ENCODE results near the gene VSTM4. TPM values are rescaled to one million over a fixed set of nuclear protein-coding genes. Genes with fewer than 3 reads are reported as not detected.

Gene VSTM4
- total RNA-seq, 1 experiment from 2014 or later: not detected

DNA sequence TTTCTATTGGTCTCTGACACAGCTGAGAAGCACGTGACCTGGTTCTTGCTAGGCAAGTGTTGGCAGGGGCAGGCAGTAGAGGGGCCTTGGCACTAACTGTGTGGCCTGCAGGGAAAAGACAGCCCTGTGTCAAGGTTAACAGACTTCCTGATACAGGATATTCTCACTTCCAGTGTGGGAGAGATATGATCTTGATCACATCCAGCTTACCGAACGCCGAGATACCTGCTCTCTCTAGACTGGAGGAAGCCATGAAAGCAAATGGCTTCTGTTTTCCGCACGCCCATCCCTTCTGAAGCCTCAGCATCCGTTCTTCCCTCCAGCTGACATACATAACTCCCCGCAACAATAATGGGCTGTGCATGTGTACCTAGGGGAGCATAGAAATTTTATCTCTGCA lies 79.4 kb downstream of the VSTM4 start:
- Histone ChIP-seq H4K20me1 (ENCODE audit: insufficient read depth) (no peaks in the 10 kb centered on the region), H3K4me1 (replicated peaks; ENCODE audit: insufficient read depth) (no peaks in the 10 kb centered on the region), H3K9me3 (ENCODE audit: insufficient read depth, low read depth) (no peaks in the 10 kb centered on the region), H3K27me3 (ENCODE audit: insufficient read depth, low read depth) (peaks cover 9% of the 10 kb centered on the region), H3K4me3 (no peak overlapping the region), H3K27ac (no peak overlapping the region), H3K4me2 (no peak overlapping the region), H3K9me2 (ENCODE audit: insufficient read depth) (no peaks in the 10 kb centered on the region), H3F3A (ENCODE audit: insufficient read depth, low read depth) (no peaks in the 10 kb centered on the region), H3K79me2 (ENCODE audit: low read depth) (no peaks in the 10 kb centered on the region), H3K36me3 (ENCODE audit: low read depth) (no peaks in the 10 kb centered on the region), H2AFZ (no peak overlapping the region)
- ChIA-PET CTCF (interaction anchor here (0.6 kb wide), 1 partner anchor 1384 kb away, joined by 5 read pairs; no protein-coding TSS in a partner anchor), POLR2A (ENCODE audit: unreplicated experiment) (no interaction called here)
- BruUV-seq (replicated peaks): no TSS peak
- TF ChIP-seq, protein P1, sequence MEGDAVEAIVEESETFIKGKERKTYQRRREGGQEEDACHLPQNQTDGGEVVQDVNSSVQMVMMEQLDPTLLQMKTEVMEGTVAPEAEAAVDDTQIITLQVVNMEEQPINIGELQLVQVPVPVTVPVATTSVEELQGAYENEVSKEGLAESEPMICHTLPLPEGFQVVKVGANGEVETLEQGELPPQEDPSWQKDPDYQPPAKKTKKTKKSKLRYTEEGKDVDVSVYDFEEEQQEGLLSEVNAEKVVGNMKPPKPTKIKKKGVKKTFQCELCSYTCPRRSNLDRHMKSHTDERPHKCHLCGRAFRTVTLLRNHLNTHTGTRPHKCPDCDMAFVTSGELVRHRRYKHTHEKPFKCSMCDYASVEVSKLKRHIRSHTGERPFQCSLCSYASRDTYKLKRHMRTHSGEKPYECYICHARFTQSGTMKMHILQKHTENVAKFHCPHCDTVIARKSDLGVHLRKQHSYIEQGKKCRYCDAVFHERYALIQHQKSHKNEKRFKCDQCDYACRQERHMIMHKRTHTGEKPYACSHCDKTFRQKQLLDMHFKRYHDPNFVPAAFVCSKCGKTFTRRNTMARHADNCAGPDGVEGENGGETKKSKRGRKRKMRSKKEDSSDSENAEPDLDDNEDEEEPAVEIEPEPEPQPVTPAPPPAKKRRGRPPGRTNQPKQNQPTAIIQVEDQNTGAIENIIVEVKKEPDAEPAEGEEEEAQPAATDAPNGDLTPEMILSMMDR (conservative IDR thresholded peaks at IDR 0.05): no peak
- no peak for TF ChIP-seq EZH2 (IDR thresholded peaks at IDR 0.05; ENCODE audit: low read depth)
- intact Hi-C loops (cut with micrococcal nuclease; ENCODE audit: unreplicated experiment): no loop called here
- no peak for DNase-seq

DNA sequence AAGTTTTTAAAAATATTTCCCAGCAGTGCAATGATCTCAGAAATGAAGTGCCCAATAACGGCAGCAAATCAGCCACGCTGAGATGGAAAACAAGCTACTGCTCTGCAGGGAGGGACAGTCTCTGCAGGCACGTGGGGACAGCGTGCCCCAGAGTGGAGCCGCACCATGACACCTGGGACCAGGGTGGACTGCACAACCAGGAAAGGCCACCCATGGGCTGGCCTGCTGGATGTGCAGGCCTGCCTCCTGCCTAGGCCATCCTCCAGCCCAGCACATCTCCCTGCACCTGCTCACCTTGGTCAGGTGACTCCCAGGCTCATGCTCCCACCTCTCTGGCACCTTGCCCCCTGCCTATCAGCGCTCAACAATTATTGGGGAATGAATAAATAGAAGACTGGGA lies 80.4 kb downstream of the VSTM4 start:
- no peak for DNase-seq
- H3K4me1 ChIP-seq (replicated peaks; ENCODE audit: insufficient read depth): no peaks in the 10 kb centered on the region
- no peaks in the 10 kb centered on the region for H3K79me2 ChIP-seq (ENCODE audit: low read depth)
- ChIA-PET CTCF (no interaction called here), POLR2A (ENCODE audit: unreplicated experiment) (no interaction called here)
- intact Hi-C loops (cut with micrococcal nuclease; ENCODE audit: unreplicated experiment): no loop called here
- H4K20me1 ChIP-seq (ENCODE audit: insufficient read depth): no peaks in the 10 kb centered on the region
- no peaks in the 10 kb centered on the region for H3K36me3 ChIP-seq (ENCODE audit: low read depth)
- TF ChIP-seq EZH2 (IDR thresholded peaks at IDR 0.05; ENCODE audit: low read depth): no peak
- TF ChIP-seq, protein P1 (conservative IDR thresholded peaks at IDR 0.05): no peak
- no peak overlapping the region for H3K4me2 ChIP-seq
- peaks cover 10% of the 10 kb centered on the region for H3K27me3 ChIP-seq (ENCODE audit: insufficient read depth, low read depth)
- H2AFZ ChIP-seq: no peak overlapping the region
- no TSS peak for BruUV-seq (replicated peaks)
- no peaks in the 10 kb centered on the region for H3K9me3 ChIP-seq (ENCODE audit: insufficient read depth, low read depth)
- H3K9me2 ChIP-seq (ENCODE audit: insufficient read depth): no peaks in the 10 kb centered on the region
- no peak overlapping the region for H3K4me3 ChIP-seq
- H3F3A ChIP-seq (ENCODE audit: insufficient read depth, low read depth): no peaks in the 10 kb centered on the region
- no peak overlapping the region for H3K27ac ChIP-seq

DNA sequence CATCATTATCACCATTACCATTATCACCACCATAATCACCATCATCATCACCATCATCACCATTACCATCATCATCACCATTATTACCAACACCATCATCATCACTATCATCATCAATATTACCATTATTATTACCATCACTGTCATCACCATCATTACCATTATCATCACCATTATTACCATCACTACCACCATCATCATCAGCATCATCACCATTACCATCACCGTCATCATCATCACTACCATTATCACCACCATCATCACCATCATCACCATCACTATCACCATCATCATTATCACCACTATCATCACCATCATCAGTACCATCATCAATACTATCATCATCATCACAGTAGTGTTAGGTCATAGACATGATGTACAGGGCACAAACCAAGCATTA lies 81.4 kb downstream of the VSTM4 start:
- H3F3A ChIP-seq (ENCODE audit: insufficient read depth, low read depth): no peaks in the 10 kb centered on the region
- H3K27ac ChIP-seq: no peak overlapping the region
- no peaks in the 10 kb centered on the region for H3K9me2 ChIP-seq (ENCODE audit: insufficient read depth)
- no TSS peak for BruUV-seq (replicated peaks)
- no peak for DNase-seq
- POLR2A ChIA-PET (ENCODE audit: unreplicated experiment): no interaction called here
- H3K4me1 ChIP-seq (replicated peaks; ENCODE audit: insufficient read depth): no peaks in the 10 kb centered on the region
- H3K4me2 ChIP-seq: no peak overlapping the region
- intact Hi-C loops (cut with micrococcal nuclease; ENCODE audit: unreplicated experiment): no loop called here
- TF ChIP-seq EZH2 (IDR thresholded peaks at IDR 0.05; ENCODE audit: low read depth): no peak
- TF ChIP-seq, protein P1 (conservative IDR thresholded peaks at IDR 0.05): no peak
- no peaks in the 10 kb centered on the region for H4K20me1 ChIP-seq (ENCODE audit: insufficient read depth)
- no peaks in the 10 kb centered on the region for H3K79me2 ChIP-seq (ENCODE audit: low read depth)
- CTCF ChIA-PET: no interaction called here
- H3K9me3 ChIP-seq (ENCODE audit: insufficient read depth, low read depth): no peaks in the 10 kb centered on the region
- H3K36me3 ChIP-seq (ENCODE audit: low read depth): no peaks in the 10 kb centered on the region
- H2AFZ ChIP-seq: no peak overlapping the region
- H3K27me3 ChIP-seq (ENCODE audit: insufficient read depth, low read depth): peaks cover 10% of the 10 kb centered on the region
- no peak overlapping the region for H3K4me3 ChIP-seq

Measured in PC-9 (cell line).